Measurements from ENCODE around the gene SUCLA2. TPM values are rescaled to one million over a fixed set of nuclear protein-coding genes. Genes with fewer than 3 reads are reported as not detected.

The SUCLA2 gene
- total RNA-seq: 35.4 and 39.3 TPM in 2 replicates

GRCh38 chr13:48001114-48001881, at the start of gene SUCLA2:
SUCLA2 (minus strand) TSS chr13:48001273; CDS start chr13:48001269, 4 bp downstream.

GRCh38 chr13:48037346-48038173, 36.5 kb upstream of the SUCLA2 start, which contains the start of gene NUDT15:
NUDT15 (plus strand) TSS chr13:48037726; CDS start chr13:48037747, 21 bp downstream.

Other genes with a start within 250 kb of the SUCLA2 start
- gene NUDT15, start 36.5 kb upstream of the SUCLA2 start, total RNA-seq: 11.1 and 19.6 TPM in 2 replicates
- 24.4 and 27.2 TPM in 2 replicates for gene MED4, start 93.8 kb upstream of the SUCLA2 start, total RNA-seq
- 68.6 and 118 TPM in 2 replicates for gene ITM2B, start 231.9 kb upstream of the SUCLA2 start, total RNA-seq